H1 (cell line): ENCODE measurements around the gene ULK1. TPM values are rescaled to one million over a fixed set of nuclear protein-coding genes. Genes with fewer than 3 reads are reported as not detected.

Source experiments
- HDAC6 ChIP-seq: IDR thresholded peaks from one replicate; pipeline ENCODE4 v1.7.1; 2012; ENCODE audit warnings: low read depth, mild to moderate bottlenecking, inconsistent platforms, low read length, moderate library complexity
- TBP ChIP-seq: IDR thresholded peaks from 2 replicates; pipeline ENCODE4 v1.6.1; 2011; ENCODE audit warnings: low read depth, low read length, improper control_type of control experiment
- polyA plus RNA-seq, 7 experiments: library from polyadenylated mRNA; depleted of rRNA in 3 of 7; stranded (reverse) in 5 of 7; unstranded in 2 of 7; fragments of >200 nt in 5 of 7; fragments of 200-250 nt in 2 of 7; gene quantifications; 1 replicate in 5 of 7; 2 replicates in 1 of 7; 4 replicates in 1 of 7; pipeline versions ENCODE4 v1.2.1 to v1.2.3, GENCODE V29; 2011 to 2013; ENCODE audit warnings: missing spikeins in 2 of 7, mixed read lengths in 2 of 7
- total RNA-seq: library from RNA; stranded (reverse); fragmentation: NEBNext Ultra II Directional; extraction: Animal tissue kit (Norgen Biotek cat#: 25700); gene quantifications from 2 replicates; pipeline ENCODE4 v1.2.1, GENCODE V29; 2021
- TF ChIP-seq, protein P1 (sequence below): IDR thresholded peaks from 2 replicates; pipeline ENCODE4 v1.6.1; 2012; ENCODE audit warnings: inconsistent platforms

Gene ULK1
- total and polyA plus RNA-seq, 2 of the 8 experiments (the other 6 are each of a cell fraction or from before 2014, with no cell fraction given): 13.0 to 44.1 TPM

DNA sequence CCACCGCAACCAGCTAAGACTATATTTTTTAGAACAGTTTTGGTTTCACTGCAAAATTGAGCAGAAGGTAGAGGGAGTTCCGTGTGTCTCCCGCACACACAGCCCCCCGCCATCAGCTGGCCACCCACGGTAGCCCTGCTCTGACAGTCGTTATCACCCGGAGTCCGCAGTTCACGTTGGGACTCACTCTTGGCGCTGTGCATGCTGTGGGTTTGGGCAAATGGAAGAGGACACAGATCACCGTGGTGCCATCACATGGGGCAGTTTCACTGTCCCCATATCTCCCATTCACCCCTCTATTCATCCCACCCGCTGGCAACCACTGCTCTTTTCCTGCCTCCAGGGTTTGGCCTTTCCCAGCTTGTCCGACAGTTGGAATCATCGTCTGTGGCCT lies 31.8 kb upstream of the ULK1 start (continued):
- TF ChIP-seq HDAC6 (no peak), TBP (no peak)
- TF ChIP-seq, protein P1, sequence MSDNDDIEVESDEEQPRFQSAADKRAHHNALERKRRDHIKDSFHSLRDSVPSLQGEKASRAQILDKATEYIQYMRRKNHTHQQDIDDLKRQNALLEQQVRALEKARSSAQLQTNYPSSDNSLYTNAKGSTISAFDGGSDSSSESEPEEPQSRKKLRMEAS: no peak
